PFSK-1 (cell line): ENCODE results near the gene CSGALNACT2.

ENCODE experiments used
- FOXP2 ChIP-seq: optimal IDR thresholded peaks from 2 replicates; pipeline ENCODE3; 2011; ENCODE audit warnings: borderline replicate concordance, control low read depth, inconsistent platforms; ENCODE audit not compliant: insufficient read depth; ENCODE audit errors: extremely low read length, extremely low read depth
- POLR2AphosphoS5 ChIP-seq: IDR thresholded peaks from 2 replicates; pipeline ENCODE4 v1.6.1; 2012; ENCODE audit warnings: low read depth, mild to moderate bottlenecking, control low read depth, low read length, moderate library complexity
- REST ChIP-seq, 2 experiments: IDR thresholded peaks; 2 replicates each; pipeline versions ENCODE4 v1.6.1 to v1.8.0; 2011 to 2012; ENCODE audit warnings: low read depth in 2 of 2, low read length in 2 of 2, control low read depth in 1 of 2, inconsistent platforms in 1 of 2, mild to moderate bottlenecking in 1 of 2, moderate library complexity in 1 of 2; ENCODE audit not compliant: insufficient read depth in 1 of 2
- SIN3A ChIP-seq: IDR thresholded peaks from 2 replicates; pipeline ENCODE4 v1.6.1; 2012; ENCODE audit warnings: mild to moderate bottlenecking, low read length, moderate library complexity, borderline replicate concordance; ENCODE audit not compliant: insufficient read depth
- TAF1 ChIP-seq: IDR thresholded peaks from 2 replicates; pipeline ENCODE4 v1.6.1; 2012; ENCODE audit warnings: low read length, control low read depth, borderline replicate concordance; ENCODE audit not compliant: insufficient read depth

The CSGALNACT2 gene

GRCh38 chr10:43202657-43203447 is 64.6 kb downstream of the CSGALNACT2 start:
- TF ChIP-seq POLR2AphosphoS5 (no peak), REST (IDR thresholded peaks at IDR 0.05; ENCODE audit: insufficient read depth in 1 of 2, low read depth in 2 of 2, low read length in 2 of 2) (no peak), SIN3A (no peak), TAF1 (no peak), FOXP2 (no peak)

- TF ChIP-seq FOXP2 (no peak), REST (IDR thresholded peaks at IDR 0.05; ENCODE audit: insufficient read depth in 1 of 2, low read depth in 2 of 2, low read length in 2 of 2) (no peak)
Observed at GRCh38 chr10:43203448-43204041, 65.3 kb downstream of the CSGALNACT2 start.

GRCh38 chr10:43204042-43204942 is 66.0 kb downstream of the CSGALNACT2 start:
- TF ChIP-seq SIN3A (no peak), TAF1 (no peak), REST (IDR thresholded peaks at IDR 0.05; ENCODE audit: insufficient read depth in 1 of 2, low read depth in 2 of 2, low read length in 2 of 2) (no peak), POLR2AphosphoS5 (no peak), FOXP2 (no peak)

GRCh38 chr10:43204943-43205671 is 66.9 kb downstream of the CSGALNACT2 start:
- no peak for TF ChIP-seq SIN3A
- TF ChIP-seq FOXP2 = no peak
- TF ChIP-seq REST (IDR thresholded peaks at IDR 0.05; ENCODE audit: insufficient read depth in 1 of 2, low read depth in 2 of 2, low read length in 2 of 2) = no peak
- no peak for TF ChIP-seq TAF1
- no peak for TF ChIP-seq POLR2AphosphoS5
